GM18519 (cell line): Measurements from ENCODE around the gene NDST3.
"Not testable (repeated sequence)": the region's sequence is repeated elsewhere in the genome, so short reads cannot be mapped to it uniquely, and the experiment has no call there.

ENCODE experiments used
- ATAC-seq: cut with Tn5 transposase; IDR thresholded peaks from one replicate; pipeline ENCODE4 v1.9.1; 2021; ENCODE audit warnings: mild to moderate bottlenecking, moderate library complexity; ENCODE audit not compliant: unreplicated experiment, low FRiP score

Gene NDST3

DNA sequence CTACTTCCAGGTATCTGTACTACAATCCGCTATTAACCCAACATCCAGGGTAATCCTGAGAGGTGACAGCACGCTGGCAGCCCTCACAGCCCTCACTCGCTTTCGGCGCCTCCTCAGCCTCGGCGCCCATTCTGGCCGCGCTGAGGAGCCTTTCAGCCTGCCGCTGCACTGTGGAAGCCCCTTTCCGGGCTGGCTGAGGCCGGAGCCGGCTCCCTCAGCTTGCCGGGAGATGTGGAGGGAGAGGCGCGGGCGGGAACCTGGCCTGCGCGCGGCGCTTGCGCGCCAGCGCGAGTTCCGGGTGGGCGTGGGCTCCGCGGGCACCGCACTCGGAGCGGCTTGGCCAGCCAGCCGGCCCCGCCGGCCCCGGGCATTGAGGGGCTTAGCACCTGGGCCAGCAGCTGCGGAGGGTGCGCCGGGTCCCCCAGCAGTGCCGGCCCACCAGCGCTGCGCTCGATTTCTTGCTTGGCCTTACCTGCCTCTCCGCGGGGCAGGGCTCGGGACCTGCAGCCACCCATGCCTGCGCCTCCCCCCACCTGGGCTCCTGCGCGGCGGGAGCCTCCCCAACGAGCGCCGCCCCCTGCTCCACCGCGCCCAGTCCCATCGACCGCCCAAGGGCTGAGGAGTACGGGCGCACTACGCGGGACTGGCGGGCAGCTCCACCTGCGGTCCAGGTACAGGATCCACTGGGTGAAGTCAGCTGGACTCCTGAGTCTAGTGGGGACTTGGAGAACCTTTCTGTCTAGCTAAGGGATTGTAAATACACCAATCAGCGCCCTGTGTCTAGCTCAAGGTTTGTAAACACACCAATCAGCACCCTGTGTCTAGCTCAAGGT lies 231.2 kb downstream of the NDST3 start:
- peak; percentile 37 for ATAC-seq

DNA sequence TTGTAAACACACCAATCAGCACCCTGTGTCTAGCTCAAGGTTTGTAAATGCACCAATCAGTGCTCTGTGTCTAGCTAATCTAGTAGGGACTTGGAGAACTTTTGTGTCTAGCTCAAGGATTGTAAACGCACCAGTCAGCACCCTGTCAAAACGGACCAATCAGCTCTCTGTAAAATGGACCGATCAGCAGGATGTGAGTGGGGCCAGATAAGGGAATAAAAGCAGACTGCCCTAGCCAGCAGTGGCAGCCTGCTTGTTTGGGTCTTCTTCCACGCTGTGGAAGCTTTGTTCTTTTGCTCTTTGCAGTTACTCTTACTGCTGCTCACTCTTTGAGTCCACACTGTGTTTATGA lies 231.8 kb downstream of the NDST3 start:
- not testable (repeated sequence) for ATAC-seq

DNA sequence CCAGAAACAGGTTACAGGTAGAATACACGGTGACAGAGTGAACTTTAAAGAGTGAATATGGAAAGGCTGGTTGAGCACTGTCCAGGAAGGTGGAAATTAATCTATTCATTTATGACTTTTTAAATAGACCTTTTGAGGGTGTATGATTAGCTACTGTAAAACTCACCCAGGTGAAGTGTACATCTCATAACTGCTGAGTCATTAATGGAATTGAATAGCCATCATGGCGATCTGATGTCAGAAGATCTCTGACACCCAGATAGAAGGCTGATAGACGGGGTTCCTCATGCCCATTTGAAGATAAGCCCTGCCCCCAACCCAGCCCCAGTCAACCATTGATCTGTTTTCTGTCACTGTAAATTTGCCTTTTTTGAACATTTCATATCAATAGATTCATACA lies 234.5 kb downstream of the NDST3 start:
- ATAC-seq, result no peak

DNA sequence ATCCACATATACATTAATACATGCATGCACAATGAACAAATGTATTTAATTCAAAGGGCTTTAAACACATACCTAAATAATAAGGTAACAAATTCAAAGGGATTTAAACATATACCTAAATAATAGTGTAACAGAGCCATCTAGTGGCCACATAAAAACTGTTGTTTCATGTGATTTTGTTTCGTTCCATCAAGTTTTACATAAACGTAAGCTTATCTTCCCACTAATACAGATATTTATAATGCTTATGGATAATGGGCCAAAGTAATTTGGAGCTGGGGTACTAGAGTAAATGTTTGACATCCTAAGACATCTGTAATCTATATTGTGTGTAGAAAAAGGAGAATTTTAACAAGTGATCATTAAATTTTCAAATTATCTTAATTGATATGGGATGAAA lies 236.2 kb downstream of the NDST3 start:
- peak; percentile 46 for ATAC-seq

DNA sequence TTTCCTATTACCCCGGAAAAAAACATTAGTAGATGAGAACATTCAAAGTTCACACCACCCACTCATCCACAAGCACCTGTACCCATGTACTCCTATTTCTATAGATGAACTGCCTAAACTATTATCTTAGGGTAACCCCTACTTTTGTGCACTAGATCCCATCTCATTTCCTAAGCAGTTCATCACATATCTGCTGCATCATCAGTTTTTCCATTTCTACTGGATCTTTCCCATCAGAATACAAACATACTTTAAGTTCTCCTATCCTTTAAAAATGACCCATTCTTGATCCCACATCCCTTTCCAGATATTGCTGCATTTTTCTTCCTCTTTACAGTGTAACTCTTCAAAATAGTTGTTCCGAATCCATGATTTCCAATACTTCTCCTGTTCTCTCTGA lies 237.5 kb downstream of the NDST3 start:
- ATAC-seq, result no peak

DNA sequence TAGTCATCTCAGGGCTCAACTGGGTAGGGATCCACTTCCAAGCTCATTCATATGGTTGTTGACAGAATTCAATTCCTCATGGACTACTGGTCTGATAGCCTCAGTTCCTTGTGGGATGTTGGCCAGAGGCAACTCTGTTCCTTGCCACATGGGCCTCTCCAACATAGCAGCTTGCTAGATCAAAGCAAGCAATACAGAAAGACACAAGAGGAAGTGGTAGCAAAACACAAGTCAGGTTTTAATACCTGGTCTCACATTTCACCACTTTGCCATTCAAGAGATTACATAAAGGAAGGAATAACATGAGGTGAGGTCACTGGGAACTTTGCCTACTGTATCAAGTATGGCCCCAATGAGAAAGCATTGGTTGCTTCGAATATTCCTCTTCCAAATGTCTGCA lies 239.4 kb downstream of the NDST3 start:
- no peak for ATAC-seq

DNA sequence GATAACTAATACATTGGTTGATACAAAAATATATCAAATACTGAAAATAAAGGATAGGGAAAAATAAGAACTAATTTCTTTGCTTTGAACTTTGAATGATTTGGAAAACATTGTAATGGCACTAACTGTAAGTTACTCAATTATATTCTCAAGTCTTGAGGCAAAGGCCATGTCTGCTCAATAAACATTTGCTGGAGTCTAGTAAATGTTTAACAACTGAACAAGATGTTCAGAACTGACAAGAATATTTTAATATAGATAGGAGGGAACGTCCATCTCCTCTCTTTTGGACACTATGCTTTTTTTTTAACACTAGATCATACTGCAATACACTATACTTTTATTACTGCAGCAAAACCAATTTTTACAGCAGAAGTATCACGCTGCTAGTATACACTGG lies 242.3 kb downstream of the NDST3 start:
- ATAC-seq, result no peak

DNA sequence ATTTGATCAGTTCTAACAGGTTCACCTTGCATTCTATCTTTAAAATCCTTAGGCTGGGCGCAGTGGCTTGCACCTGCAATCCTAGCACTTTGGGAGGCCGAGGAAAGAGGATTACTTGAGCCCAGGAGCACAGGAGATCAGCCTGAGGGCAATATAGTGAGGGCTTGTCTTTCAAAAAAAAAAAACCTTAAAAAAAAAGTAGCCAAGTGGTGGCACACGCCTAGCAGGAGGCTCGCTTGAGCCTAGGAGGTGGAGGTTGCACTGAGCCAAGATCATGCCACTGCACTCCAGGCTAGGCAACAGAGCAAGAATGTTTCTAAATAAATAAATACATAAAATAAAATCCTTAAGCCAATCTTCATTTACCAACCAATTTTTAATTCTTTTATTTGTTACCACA lies 243.0 kb downstream of the NDST3 start:
- ATAC-seq, result no peak

DNA sequence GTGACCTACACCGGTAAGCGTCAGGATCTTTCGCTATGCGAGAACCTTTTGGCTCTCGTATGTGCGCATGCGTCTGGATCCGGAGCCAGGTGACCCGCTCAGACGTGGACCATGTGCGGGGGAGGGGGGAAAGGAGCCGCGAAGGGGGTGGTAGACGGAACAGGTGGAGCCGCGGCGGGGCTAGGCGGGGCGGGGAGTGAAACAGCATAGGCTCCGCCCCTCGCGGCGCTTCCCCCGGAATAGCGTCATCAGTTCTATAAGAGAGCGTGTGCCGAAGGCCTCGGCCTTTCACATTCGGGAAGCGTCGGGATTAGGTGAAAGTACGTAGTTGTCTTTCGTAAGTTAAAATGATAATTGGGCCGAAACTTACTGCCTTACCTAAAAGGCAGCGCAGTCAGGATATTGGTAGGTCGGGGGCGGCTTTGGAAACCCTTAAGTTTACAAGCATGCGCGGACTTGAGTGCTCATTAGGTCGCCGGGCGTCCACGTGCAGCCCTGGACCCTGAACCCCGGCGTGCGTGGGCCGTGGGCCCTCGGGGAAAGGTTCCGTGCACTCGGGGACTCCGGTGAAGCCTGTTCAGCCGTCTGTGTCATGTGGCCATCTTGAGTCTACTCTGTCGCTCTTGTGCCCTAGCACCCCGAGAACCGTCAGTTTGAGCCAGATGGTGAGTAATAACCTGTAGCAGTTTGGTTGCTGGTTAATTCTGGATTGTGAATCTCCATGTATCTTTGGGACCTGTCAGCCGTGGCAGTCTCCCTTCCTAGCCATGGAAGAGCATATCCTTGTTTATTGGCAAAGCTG lies 244.4 kb downstream of the NDST3 start:
- ATAC-seq, result peak; percentile 65

DNA sequence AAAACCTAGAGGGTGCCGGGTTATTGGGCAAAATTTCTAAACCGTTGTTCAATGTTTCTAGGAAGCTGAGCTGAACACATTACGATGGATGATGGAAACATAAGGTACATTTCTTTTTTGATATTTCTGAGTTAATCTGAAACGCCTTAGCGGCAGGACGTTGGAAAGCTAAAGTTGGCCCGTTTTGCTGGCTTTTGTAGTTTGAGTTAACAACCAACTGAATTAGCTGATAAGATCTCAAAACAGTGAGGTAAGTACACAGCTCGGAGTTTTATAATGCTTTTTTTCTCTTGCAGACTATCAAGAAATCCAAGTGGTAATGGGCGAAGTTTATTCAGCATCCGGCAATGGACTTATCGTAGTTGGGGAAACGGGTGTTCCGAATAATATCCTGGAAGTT lies 245.0 kb downstream of the NDST3 start:
- ATAC-seq, result no peak

DNA sequence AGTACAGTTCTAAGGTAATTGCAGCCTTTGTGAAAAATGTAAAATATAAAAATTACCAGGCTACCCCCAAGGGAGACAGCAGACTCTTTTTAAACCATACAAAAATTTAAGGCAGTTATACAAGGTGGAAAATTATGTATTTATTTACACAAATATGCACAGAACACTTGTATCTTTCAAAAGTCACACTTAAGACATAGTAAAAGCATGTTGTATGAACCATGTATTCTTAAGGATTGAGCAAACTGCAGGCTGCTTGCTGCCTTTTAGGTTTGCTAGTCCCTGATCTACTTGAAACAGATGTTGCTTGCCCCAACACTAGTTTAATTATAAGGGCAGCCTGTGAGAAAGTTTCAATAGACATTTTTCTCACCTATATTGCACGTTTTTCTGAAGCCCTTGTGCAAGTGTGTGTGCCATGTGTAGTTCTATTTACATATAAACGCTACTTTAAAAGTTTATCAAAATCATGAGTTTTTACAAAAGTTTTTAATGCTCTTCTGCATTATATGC lies 245.7 kb downstream of the NDST3 start:
- no peak for ATAC-seq

DNA sequence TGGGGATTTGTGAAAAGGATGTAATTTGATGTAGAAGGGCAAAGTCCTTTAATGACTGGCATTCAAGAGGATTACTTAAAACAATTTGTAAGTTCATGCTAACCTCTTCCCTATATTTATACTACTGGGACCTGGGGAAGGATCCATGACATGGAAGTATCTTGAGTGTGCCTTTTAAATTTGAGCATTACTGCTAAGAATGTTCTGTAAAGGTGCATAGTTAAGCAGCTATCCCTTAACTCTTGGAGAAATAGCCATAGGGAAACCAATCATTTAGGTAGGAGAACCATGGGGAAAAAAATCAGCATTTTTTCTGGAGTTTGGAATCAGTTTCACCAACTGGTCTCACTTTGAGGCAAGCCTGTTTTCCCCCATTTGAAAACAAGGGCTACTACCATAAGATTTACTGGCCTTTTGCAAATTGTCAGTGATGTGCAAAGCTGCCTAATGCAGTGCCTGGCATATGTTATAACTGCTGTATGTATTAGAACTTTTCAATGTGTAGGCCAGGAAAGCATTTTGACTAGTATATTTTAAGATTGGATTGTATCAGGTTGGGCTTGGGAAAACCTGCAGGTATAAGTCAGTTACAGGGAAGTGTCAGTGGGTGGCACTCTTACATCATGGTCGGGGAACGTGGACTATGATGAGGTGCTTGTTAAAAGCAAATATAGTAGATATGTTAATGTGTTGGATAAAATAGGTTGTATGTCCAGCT lies 246.4 kb downstream of the NDST3 start:
- no peak for ATAC-seq

DNA sequence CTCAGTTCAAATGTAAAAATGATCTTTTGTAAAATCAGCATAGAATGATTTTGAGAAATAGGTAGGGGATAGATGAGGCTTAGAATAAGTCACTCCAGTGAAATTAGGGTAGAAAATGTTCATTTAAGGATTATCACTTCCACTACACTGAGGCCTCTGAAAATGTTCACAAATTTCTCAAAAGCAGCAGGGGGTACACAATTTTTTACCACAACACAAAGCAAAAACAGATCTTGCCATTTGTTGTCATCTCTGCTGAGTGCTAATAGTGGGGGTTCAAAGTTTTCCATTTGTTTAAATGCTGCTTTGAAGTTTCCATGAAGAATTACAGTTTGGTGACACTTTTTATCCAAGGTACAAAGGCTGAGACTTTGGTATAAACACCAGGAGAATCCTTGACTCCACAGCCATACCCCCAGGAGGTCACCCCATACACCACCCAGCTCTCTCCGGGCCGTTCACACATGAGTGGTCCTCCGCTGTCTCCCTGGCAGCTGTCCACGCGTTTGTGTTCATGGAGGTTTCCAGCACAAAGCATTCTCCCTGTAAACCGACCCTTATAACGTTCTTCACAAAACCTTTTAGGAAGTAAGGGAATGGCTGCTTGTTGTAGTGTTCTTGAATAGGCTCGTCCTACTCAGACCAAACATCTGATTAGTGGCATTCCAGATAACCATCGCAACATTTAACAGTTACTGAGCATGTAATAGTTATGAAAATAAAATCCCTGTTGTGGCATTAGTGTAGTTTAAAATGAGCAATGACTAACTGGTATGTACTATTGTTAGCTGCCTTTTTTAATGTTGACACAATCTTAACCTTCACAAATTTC lies 247.5 kb downstream of the NDST3 start:
- no peak for ATAC-seq

DNA sequence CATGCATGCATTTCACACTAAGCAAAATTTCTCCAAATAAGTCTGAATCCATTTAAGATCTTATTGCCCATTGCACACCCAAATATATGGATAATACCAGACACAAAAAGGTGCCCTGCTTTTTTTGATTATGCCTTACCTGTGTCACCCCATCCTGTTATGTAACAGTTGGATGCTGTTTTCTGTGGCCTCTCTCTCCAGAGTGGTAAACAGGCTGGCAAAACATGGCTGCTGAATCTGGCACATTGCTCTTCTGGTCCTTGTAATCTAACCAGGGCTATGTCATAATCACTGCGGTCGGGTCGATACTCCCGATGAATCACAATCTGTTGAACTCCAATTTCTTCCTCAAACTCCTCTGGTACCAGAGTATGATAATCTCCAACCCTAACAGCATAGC lies 248.4 kb downstream of the NDST3 start:
- ATAC-seq, result no peak

DNA sequence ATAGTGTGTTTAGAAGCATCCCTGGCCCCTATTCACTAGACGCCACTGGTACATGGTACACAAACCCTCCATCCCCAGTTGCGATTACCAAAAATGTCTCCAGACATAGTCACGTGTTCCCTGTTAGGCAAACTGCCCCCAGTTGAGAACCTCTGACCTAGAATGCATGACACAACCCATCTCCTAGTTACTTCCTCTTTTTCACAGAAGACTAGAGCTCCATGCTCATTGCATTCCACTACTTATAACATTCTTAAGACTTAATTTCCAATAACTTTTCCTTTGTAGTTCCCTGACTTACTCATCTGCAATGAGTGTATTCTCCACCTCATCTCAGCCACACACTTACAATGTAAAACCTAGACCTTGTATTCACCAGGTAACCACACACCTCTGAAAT lies 249.9 kb downstream of the NDST3 start:
- peak; percentile 41 for ATAC-seq

DNA sequence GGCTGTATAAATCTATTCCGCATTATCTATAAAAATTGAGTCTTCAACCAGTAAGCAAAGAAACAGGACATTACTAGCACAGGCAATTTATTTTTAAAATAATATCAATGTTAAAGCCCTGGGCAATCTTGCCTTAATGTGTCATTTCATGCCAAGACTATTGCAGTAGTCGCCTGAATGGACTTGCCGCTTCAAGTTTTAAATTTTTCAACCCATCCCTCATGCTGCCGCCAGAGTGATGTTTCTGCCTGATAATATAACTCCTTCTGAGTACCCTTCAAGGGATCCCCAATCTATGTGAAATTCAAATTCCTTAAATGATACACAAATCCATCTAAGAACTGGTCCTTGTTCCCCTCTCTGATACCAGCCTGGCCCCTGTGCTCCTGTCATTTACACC lies 251.6 kb downstream of the NDST3 start:
- ATAC-seq, result no peak

DNA sequence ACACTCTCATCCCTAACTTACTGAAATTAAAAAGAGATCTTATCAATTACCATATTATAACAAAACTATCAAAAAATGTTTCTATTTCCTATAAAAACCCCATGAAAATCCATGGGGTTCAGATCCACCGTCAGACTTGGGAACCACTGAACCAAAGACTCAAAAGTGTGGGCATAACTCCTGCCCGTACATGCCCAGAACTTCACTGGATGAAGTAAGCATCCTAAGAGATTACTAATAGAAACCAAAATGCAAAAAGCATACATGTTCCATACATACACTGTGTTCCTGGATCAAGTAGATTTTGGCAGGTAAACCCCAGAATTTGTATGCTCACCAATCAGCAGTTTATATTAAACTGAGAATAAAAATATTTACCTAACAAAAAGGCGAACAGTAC lies 252.4 kb downstream of the NDST3 start:
- no peak for ATAC-seq

DNA sequence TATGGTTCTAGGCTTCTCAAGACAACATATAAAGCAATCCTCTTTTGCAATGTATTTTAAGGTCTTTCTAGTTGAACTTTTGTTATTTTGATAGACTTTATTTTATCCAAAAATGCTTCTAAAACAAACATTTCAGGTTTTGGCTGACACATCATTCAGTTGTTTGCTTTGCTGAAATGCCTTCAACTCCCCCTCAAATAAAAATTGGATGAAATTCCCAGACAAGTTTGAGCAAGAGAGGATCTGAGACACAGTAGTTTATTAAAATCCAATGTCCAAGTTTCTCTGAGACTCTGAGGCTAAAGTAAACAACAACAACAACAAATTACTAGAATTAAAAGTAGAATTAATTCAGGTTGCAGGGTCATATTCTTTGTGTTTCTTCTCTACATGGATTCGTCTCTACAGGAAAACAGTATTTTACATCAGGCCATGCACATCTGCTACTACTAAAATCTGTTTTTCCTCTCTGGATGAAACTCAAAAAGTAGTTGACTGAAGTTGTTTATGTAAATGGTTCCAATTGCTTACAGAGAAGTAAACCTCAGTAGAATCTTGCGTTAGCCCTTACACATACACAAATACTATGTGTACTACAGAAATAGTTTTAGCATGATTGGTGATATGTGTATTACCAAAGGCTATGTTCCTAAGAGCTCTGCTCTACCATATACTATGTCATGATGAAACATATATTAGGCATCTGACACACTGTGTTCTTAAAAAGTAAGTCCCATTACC lies 253.6 kb downstream of the NDST3 start:
- ATAC-seq, result no peak

DNA sequence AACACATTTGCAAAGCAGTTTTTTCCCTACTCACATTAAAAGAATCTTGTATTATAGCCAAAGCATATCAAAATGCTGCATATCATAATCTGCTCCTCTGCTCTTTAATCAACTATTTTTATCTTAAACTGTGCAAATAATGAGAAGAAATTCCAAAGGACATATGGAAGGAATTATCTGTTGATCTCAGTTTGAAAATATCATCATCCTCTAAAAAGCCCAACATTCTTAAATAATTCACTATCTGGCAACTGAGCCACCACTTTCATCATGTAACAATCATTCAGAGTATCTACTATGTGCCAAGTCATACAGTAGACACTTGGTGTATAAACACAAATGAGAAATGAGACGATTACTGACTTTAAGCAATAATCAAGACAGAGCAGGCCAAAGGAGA lies 255.5 kb downstream of the NDST3 start:
- no peak for ATAC-seq

DNA sequence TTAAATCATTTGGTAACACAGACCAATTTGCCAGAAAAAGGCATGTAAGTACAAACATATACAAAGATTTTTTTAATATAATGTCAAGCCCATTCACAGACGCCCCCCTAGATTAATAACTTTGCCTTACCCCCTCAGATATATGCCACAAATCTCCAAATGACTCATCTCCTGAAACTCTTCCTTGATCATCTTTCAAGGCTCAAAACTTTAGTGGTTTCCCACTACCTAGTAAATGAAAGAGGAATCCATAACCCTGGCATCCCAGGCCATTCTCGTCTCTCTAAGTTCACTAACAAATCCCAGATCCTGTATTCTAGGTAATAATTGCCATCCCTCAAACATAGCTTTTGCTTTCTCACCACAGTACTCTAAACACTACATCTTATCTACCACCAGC lies 256.7 kb downstream of the NDST3 start:
- ATAC-seq, result no peak
